Vagina (tissue), 2 donors: ENCODE measurements around the gene SEMA3D. TPM values are rescaled to one million over a fixed set of nuclear protein-coding genes. Genes with fewer than 3 reads are reported as not detected.

Experiments used
- DNase-seq, 2 donors: peaks; one replicate each; pipeline ENCODE4 v3.0.0-alpha.2; 2017; ENCODE audit errors: extremely low spot score in 2 of 2
- H3K27ac ChIP-seq: fragments of 200-600 bp; sonication (generic); one replicate; pipeline ENCODE4 v1.5.1; 2019
- H3K27me3 ChIP-seq: fragments of 200-600 bp; sonication (generic); one replicate; pipeline ENCODE4 v1.5.1; 2019
- H3K36me3 ChIP-seq, 2 donors: fragments of 200-600 bp; sonication (generic); one replicate each; pipeline ENCODE4 v1.5.1; 2017 to 2019
- H3K4me1 ChIP-seq: fragments of 200-600 bp; sonication (generic); one replicate; pipeline ENCODE4 v1.5.1; 2019
- H3K4me3 ChIP-seq, 2 donors: fragments of 200-600 bp; sonication (generic); 1 replicate in 1 of 2; 2 replicates in 1 of 2; pipeline ENCODE4 v1.5.1; 2016 to 2019
- H3K9me3 ChIP-seq: fragments of 200-600 bp; sonication (generic); one replicate; pipeline ENCODE4 v1.5.1; 2019
- CTCF ChIP-seq, 3 experiments: fragments of 450-650 bp in 2 of 3; fragments of 200-600 bp in 1 of 3; sonication (generic) in 1 of 3; IDR thresholded peaks; one replicate each; pipeline ENCODE4 v1.5.1; 2017 to 2019; ENCODE audit warnings: antibody characterized with exemption in 3 of 3, mild to moderate bottlenecking in 2 of 3, moderate library complexity in 2 of 3
- POLR2A ChIP-seq, 2 donors: fragments of 450-650 bp; IDR thresholded peaks; one replicate each; pipeline ENCODE4 v1.6.1; 2017; ENCODE audit warnings: antibody characterized with exemption in 2 of 2, mild to moderate bottlenecking in 2 of 2, moderate library complexity in 2 of 2
- POLR2AphosphoS5 ChIP-seq, 2 donors: sonication (generic); formaldehyde crosslinking; IDR thresholded peaks; one replicate each; pipeline ENCODE4 v1.9.0; 2017; ENCODE audit warnings: antibody characterized with exemption in 2 of 2, mild to moderate bottlenecking in 2 of 2, low read depth in 1 of 2; ENCODE audit not compliant: insufficient read depth in 1 of 2
- intact Hi-C: fragments of 100-400 bp; cut with DNase I; formaldehyde crosslinking; loops from one replicate; pipeline ENCODE4 v1.15.1; 2023
- total RNA-seq: library from RNA; depleted of rRNA; stranded (reverse); fragments of >200 nt; gene quantifications from one replicate; pipeline ENCODE4 v1.2.3, GENCODE V29; 2016

SEMA3D gene
- total RNA-seq, 1 donor from 2014 or later: 2.2 TPM

- DNase-seq: no peak
- H3K36me3 ChIP-seq: no peaks in the 10 kb centered on the region
- TF ChIP-seq POLR2A (IDR thresholded peaks at IDR 0.05) (no peak), POLR2AphosphoS5 (IDR thresholded peaks at IDR 0.05; ENCODE audit: insufficient read depth in 1 of 2, low read depth in 1 of 2) (no peak), CTCF (IDR thresholded peaks at IDR 0.05) (no peak)
- H3K4me1 ChIP-seq: no peaks in the 10 kb centered on the region
- no peak overlapping the region for H3K27ac ChIP-seq
- H3K9me3 ChIP-seq: no peaks in the 10 kb centered on the region
- H3K4me3 ChIP-seq: no peak overlapping the region
- intact Hi-C loops: no loop called here
- no peaks in the 10 kb centered on the region for H3K27me3 ChIP-seq
Measured at GRCh38 chr7:85039196-85039923, 147.5 kb downstream of the SEMA3D start.

DNA sequence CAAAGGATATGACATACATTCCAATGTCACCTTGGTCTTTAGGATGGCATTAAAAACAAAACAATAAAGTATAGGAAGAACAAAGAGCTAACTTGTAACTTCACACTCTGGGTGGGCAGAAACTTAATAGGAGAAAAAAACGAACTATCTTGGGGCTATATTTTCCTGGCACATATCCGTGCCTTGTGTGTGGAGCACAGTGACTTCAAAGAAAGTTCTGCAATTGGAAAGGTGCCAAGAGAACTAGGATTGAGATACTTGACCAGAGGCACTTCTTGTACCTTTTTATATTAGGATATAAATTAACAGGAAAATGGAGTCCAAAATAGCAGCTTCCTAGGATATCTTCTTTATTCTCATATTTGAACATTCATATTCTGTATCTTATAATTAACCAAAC is 148.4 kb downstream of the SEMA3D start:
- no peaks in the 10 kb centered on the region for H3K4me1 ChIP-seq
- TF ChIP-seq POLR2A (IDR thresholded peaks at IDR 0.05) (no peak), POLR2AphosphoS5 (IDR thresholded peaks at IDR 0.05; ENCODE audit: insufficient read depth in 1 of 2, low read depth in 1 of 2) (no peak), CTCF (IDR thresholded peaks at IDR 0.05) (no peak)
- intact Hi-C loops: no loop called here
- no peak overlapping the region for H3K27ac ChIP-seq
- H3K4me3 ChIP-seq: no peak overlapping the region
- H3K27me3 ChIP-seq: no peaks in the 10 kb centered on the region
- H3K36me3 ChIP-seq: no peaks in the 10 kb centered on the region
- DNase-seq: no peak
- H3K9me3 ChIP-seq: no peaks in the 10 kb centered on the region

DNA sequence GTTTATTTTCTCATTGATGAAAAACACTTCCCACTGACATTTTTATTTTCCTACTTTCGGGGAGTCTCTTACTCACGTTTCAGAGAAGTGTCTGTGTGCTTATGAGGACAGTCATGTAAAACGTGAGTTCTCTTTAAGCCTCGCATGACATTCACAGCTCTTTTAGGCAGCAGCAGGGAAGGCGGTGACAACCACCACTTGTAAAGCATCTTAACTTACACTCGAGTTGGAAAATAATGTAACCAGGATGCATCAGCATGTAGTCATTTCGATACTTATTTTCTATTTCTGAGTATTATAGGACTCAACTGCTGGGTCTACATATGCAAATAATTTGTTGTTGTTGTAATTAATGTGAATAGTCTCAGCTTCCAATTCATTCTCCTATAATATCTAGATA is 153.6 kb downstream of the SEMA3D start:
- H3K4me1 ChIP-seq: no peaks in the 10 kb centered on the region
- intact Hi-C loops: no loop called here
- H3K36me3 ChIP-seq: no peaks in the 10 kb centered on the region
- no peaks in the 10 kb centered on the region for H3K27me3 ChIP-seq
- no peak overlapping the region for H3K27ac ChIP-seq
- H3K9me3 ChIP-seq: no peaks in the 10 kb centered on the region
- TF ChIP-seq POLR2AphosphoS5 (IDR thresholded peaks at IDR 0.05; ENCODE audit: insufficient read depth in 1 of 2, low read depth in 1 of 2): no peak
- no peak for TF ChIP-seq POLR2A (IDR thresholded peaks at IDR 0.05)
- TF ChIP-seq CTCF (IDR thresholded peaks at IDR 0.05): no peak
- DNase-seq: no peak
- H3K4me3 ChIP-seq: no peak overlapping the region

DNA sequence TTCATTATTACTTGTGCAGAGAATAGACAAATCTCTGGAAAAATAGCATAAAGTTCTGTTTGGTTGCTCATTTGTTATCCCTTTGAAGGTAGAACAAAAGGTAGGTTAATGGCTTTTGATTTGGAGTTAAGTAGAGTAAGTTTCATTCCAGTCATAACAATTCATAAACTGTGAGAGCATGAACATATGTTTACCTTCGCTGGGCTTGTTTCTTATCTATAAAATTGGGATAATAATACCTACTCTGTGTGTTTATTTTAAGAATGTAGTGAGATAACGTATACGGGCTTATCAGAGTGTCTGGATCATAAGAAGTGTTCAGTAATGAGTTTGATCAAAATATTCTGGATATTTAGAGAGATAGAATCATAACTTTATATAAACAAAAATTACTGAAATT is 155.4 kb downstream of the SEMA3D start:
- Histone ChIP-seq H3K4me1 (no peaks in the 10 kb centered on the region), H3K9me3 (no peaks in the 10 kb centered on the region), H3K4me3 (no peak overlapping the region), H3K36me3 (no peaks in the 10 kb centered on the region), H3K27ac (no peak overlapping the region), H3K27me3 (no peaks in the 10 kb centered on the region)
- no peak for DNase-seq
- intact Hi-C loops: no loop called here
- TF ChIP-seq POLR2A (IDR thresholded peaks at IDR 0.05) (no peak), CTCF (IDR thresholded peaks at IDR 0.05) (no peak)

- no peaks in the 10 kb centered on the region for H3K27me3 ChIP-seq
- H3K9me3 ChIP-seq: no peaks in the 10 kb centered on the region
- no peak overlapping the region for H3K4me3 ChIP-seq
- intact Hi-C loops: no loop called here
- H3K4me1 ChIP-seq: no peaks in the 10 kb centered on the region
- DNase-seq: no peak
- no peak overlapping the region for H3K27ac ChIP-seq
- H3K36me3 ChIP-seq: no peaks in the 10 kb centered on the region
- TF ChIP-seq POLR2A (IDR thresholded peaks at IDR 0.05) (no peak), CTCF (IDR thresholded peaks at IDR 0.05) (peak in 1 of 3 experiments; percentile 47)
Measured at GRCh38 chr7:85030893-85031292, 156.0 kb downstream of the SEMA3D start.
